Endothelial cell of umbilical vein (primary cell): ENCODE data around the gene APOB. TPM values are rescaled to one million over a fixed set of nuclear protein-coding genes. Genes with fewer than 3 reads are reported as not detected.

Experiments
- BruUV-seq: library from RNA; stranded (reverse); fragments of 400-500 nt; replicated peaks from 2 replicates; lab custom pipeline; 2021; lab: Mats Ljungman, UMichigan
- CTCF ChIA-PET: fragments of 300-600, 350-600 bp; sonication (Branson Sonifier 250); formaldehyde crosslinking; loops from one replicate; lab custom pipeline; 2021; ENCODE audit warnings: antibody characterized with exemption, inconsistent platforms; lab: Charles Lee
- POLR2A ChIA-PET: fragments of 300-600, 350-600 bp; sonication (Branson Sonifier 250); formaldehyde crosslinking; loops from one replicate; lab custom pipeline; 2021; ENCODE audit warnings: antibody characterized with exemption, inconsistent platforms; lab: Charles Lee
- DNase-seq: peaks from one replicate; pipeline ENCODE4 v3.0.0-alpha.2; 2011; ENCODE audit warnings: low read depth, low spot score
- FAIRE-seq: peaks from 2 replicates; lab custom pipeline; 2011; peaks lifted over from hg19 to GRCh38; lab: Jason Lieb, UNC
- H2AFZ ChIP-seq: 2 replicates; pipeline ENCODE4 v1.6.0; 2012; ENCODE audit warnings: low read depth, low read length, control low read depth, inconsistent platforms
- H3K27ac ChIP-seq: 2 replicates; pipeline ENCODE4 v1.5.1; 2011; ENCODE audit warnings: low read depth, mild to moderate bottlenecking, control low read depth, low read length, moderate library complexity; ENCODE audit not compliant: insufficient read depth
- H3K27me3 ChIP-seq, 2 experiments: 2 replicates each; pipeline versions ENCODE4 v1.6.0 to v1.6.1; 2011; ENCODE audit warnings: low read length in 2 of 2, mixed read lengths in 1 of 2; ENCODE audit not compliant: control insufficient read depth in 2 of 2, insufficient read depth in 2 of 2
- H3K36me3 ChIP-seq, 2 experiments: 2 replicates in 1 of 2; 3 replicates in 1 of 2; pipeline ENCODE4 v1.5.1; 2011; ENCODE audit warnings: low read length in 2 of 2, mild to moderate bottlenecking in 1 of 2, moderate library complexity in 1 of 2; ENCODE audit not compliant: control insufficient read depth in 2 of 2, insufficient read depth in 2 of 2; ENCODE audit errors: extremely low read depth in 1 of 2
- H3K4me1 ChIP-seq: 3 replicates; pipeline ENCODE4 v1.5.1; 2011; ENCODE audit warnings: mild to moderate bottlenecking, low read length; ENCODE audit not compliant: control insufficient read depth, insufficient read depth; ENCODE audit errors: extremely low read depth
- H3K4me2 ChIP-seq: 2 replicates; pipeline ENCODE4 v1.6.1; 2011; ENCODE audit warnings: low read length, control low read depth, mixed read lengths; ENCODE audit not compliant: insufficient read depth
- H3K4me3 ChIP-seq, 3 experiments: fragments of 200-600 bp in 1 of 3; sonication (generic), shearing (Covaris generic) in 1 of 3; replicated peaks in 1 of 3; 2 replicates each; pipeline ENCODE4 v1.5.1; 2011 to 2016; ENCODE audit warnings: control low read depth in 3 of 3, low read length in 3 of 3, mild to moderate bottlenecking in 2 of 3, inconsistent platforms in 1 of 3, low read depth in 1 of 3, moderate library complexity in 1 of 3; ENCODE audit not compliant: insufficient read depth in 1 of 3
- H3K79me2 ChIP-seq: 2 replicates; pipeline ENCODE4 v1.6.0; 2012; ENCODE audit warnings: low read length, inconsistent platforms; ENCODE audit not compliant: control insufficient read depth, insufficient read depth
- H3K9ac ChIP-seq: replicated peaks from 2 replicates; pipeline ENCODE3; 2011; ENCODE audit warnings: low read length, control low read depth; ENCODE audit not compliant: insufficient read depth; ENCODE audit errors: extremely low read depth
- H3K9me1 ChIP-seq: replicated peaks from 3 replicates; pipeline ENCODE4 v1.6.0; 2011; ENCODE audit warnings: mild to moderate bottlenecking, low read length; ENCODE audit not compliant: control insufficient read depth, insufficient read depth; ENCODE audit errors: extremely low read depth
- H3K9me3 ChIP-seq: replicated peaks from 2 replicates; pipeline ENCODE4 v1.5.1; 2012; ENCODE audit warnings: low read length, inconsistent platforms; ENCODE audit not compliant: control insufficient read depth, insufficient read depth
- H4K20me1 ChIP-seq: replicated peaks from 2 replicates; pipeline ENCODE3; 2011; ENCODE audit warnings: mild to moderate bottlenecking, low read length; ENCODE audit not compliant: control insufficient read depth, insufficient read depth; ENCODE audit errors: extremely low read depth
- CTCF ChIP-seq, 2 donors: IDR thresholded peaks; 1 replicate in 1 of 2; 2 replicates in 1 of 2; pipeline ENCODE4 v1.5.1; 2011; ENCODE audit warnings: low read length in 2 of 2, mild to moderate bottlenecking in 2 of 2, moderate library complexity in 2 of 2, control low read depth in 1 of 2, inconsistent platforms in 1 of 2, low read depth in 1 of 2; ENCODE audit not compliant: insufficient read depth in 1 of 2; ENCODE audit errors: extremely low read depth in 1 of 2
- EZH2 ChIP-seq: IDR thresholded peaks from 2 replicates; pipeline ENCODE4 v1.6.1; 2012; ENCODE audit warnings: borderline replicate concordance, low read depth, mild to moderate bottlenecking, moderate library complexity, low read length, inconsistent platforms; ENCODE audit not compliant: severe bottlenecking
- FOS ChIP-seq: IDR thresholded peaks from 2 replicates; pipeline ENCODE4 v1.6.1; 2011; ENCODE audit warnings: mild to moderate bottlenecking, low read length, moderate library complexity, borderline replicate concordance; ENCODE audit not compliant: insufficient read depth
- GATA2 ChIP-seq: IDR thresholded peaks from 2 replicates; pipeline ENCODE4 v1.7.0; 2011; ENCODE audit warnings: low read depth, mild to moderate bottlenecking, moderate library complexity, mixed read lengths, low read length; ENCODE audit not compliant: insufficient read length, insufficient read depth
- JUN ChIP-seq: IDR thresholded peaks from 2 replicates; pipeline ENCODE4 v1.6.1; 2011; ENCODE audit warnings: borderline replicate concordance, low read depth; ENCODE audit not compliant: insufficient read length, insufficient read depth
- MYC ChIP-seq: IDR thresholded peaks from one replicate; pipeline ENCODE4 v1.6.1; 2011; ENCODE audit warnings: mild to moderate bottlenecking, low read depth, low read length
- POLR2A ChIP-seq: IDR thresholded peaks from 2 replicates; pipeline ENCODE4 v1.6.1; 2012; ENCODE audit warnings: low read depth, mild to moderate bottlenecking, control low read depth, low read length
- POLR2AphosphoS5 ChIP-seq: IDR thresholded peaks from 2 replicates; pipeline ENCODE4 v1.6.1; 2012; ENCODE audit warnings: low read depth, mild to moderate bottlenecking, control low read depth, low read length, moderate library complexity; ENCODE audit not compliant: insufficient read depth
- dilution Hi-C: fragments of 300-500 bp; cut with MboI; formaldehyde crosslinking; loops from one replicate; pipeline ENCODE4 v1.15.0; 2019; ENCODE audit warnings: low sequenced_read_pairs; ENCODE audit not compliant: extremely low pct_ligation_motif_present
- intact Hi-C: fragments of 100-400 bp; cut with micrococcal nuclease; formaldehyde crosslinking; loops from one replicate; pipeline ENCODE4 v1.10.0; 2022
- polyA plus RNA-seq, 4 experiments: library from polyadenylated mRNA; depleted of rRNA in 3 of 4; stranded (reverse) in 3 of 4; unstranded in 1 of 4; fragments of >200 nt; gene quantifications; 2 replicates each; pipeline versions ENCODE4 v1.2.1 to v1.2.3, GENCODE V29; 2011 to 2012; ENCODE audit warnings: missing spikeins in 1 of 4
- total RNA-seq: library from RNA; stranded (reverse); gene quantifications from 2 replicates; pipeline ENCODE4 v1.2.3, GENCODE V29; 2021
- TF ChIP-seq, protein P1 (sequence below): IDR thresholded peaks from 2 replicates; pipeline ENCODE4 v1.6.1; 2011; ENCODE audit not compliant: insufficient read depth, insufficient read length

The APOB gene
- total and polyA plus RNA-seq, 2 donors (not counting 3 experiments of a cell fraction or from before 2014, with no cell fraction given), result 0.07 to 0.09 TPM

GRCh38 chr2:20966061-20966595 lies 77.7 kb downstream of the APOB start:
- Histone ChIP-seq H3K4me3 (no peak overlapping the region), H2AFZ (no peak overlapping the region), H3K36me3 (no peaks in the 10 kb centered on the region), H3K27ac (no peak overlapping the region), H3K9me3 (no peaks in the 10 kb centered on the region), H3K4me1 (no peaks in the 10 kb centered on the region), H3K27me3 (peaks cover 2 to 5% of the 10 kb centered on the region in 2 experiments), H3K4me2 (no peak overlapping the region), H3K9ac (no peak overlapping the region), H3K9me1 (no peaks in the 10 kb centered on the region), H3K79me2 (no peaks in the 10 kb centered on the region), H4K20me1 (no peaks in the 10 kb centered on the region)
- no peak for FAIRE-seq
- BruUV-seq, result no TSS peak
- ChIA-PET POLR2A (no interaction called here), CTCF (interaction anchor here (0.8 to 12.4 kb wide), 3 partner anchors 185 to 304 kb away, joined by 5 to 531 read pairs (median 58); no protein-coding TSS in a partner anchor)
- TF ChIP-seq POLR2AphosphoS5 (no peak), CTCF (IDR thresholded peaks at IDR 0.05; ENCODE audit: extremely low read depth in 1 of 2, insufficient read depth in 1 of 2, low read depth in 1 of 2, low read length in 2 of 2) (no peak), MYC (no peak), GATA2 (no peak), EZH2 (no peak), POLR2A (no peak), FOS (no peak), JUN (no peak)
- TF ChIP-seq, protein P1, sequence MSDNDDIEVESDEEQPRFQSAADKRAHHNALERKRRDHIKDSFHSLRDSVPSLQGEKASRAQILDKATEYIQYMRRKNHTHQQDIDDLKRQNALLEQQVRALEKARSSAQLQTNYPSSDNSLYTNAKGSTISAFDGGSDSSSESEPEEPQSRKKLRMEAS, result no peak
- dilution Hi-C loops (no loop called here), intact Hi-C loops (no loop called here)
- DNase-seq, result no peak
